Karpas-422 (cell line): ENCODE measurements around the gene REXO1. TPM values are rescaled to one million over a fixed set of nuclear protein-coding genes. Genes with fewer than 3 reads are reported as not detected.

Experiments used
- DNase-seq: peaks from one replicate; pipeline ENCODE4 v3.0.0-alpha.2; 2015
- H2AFZ ChIP-seq: fragments of 200-600 bp; sonication (generic); 2 replicates; pipeline ENCODE4 v1.6.1; 2014; ENCODE audit warnings: antibody characterized with exemption, low read length, mixed read lengths
- H3K27ac ChIP-seq: fragments of 200-600 bp; sonication (generic); 2 replicates; pipeline ENCODE4 v1.5.1; 2014; ENCODE audit warnings: mild to moderate bottlenecking, low read length, moderate library complexity
- H3K27me3 ChIP-seq: fragments of 200-600 bp; sonication (generic); 2 replicates; pipeline ENCODE4 v1.6.1; 2014; ENCODE audit warnings: low read length, mixed read lengths
- H3K36me3 ChIP-seq: fragments of 200-600 bp; sonication (generic); 2 replicates; pipeline ENCODE4 v1.6.1; 2014; ENCODE audit warnings: low read length, mixed read lengths; ENCODE audit not compliant: insufficient read depth
- H3K4me1 ChIP-seq: fragments of 200-600 bp; sonication (generic); 2 replicates; pipeline ENCODE4 v1.6.1; 2014; ENCODE audit warnings: mild to moderate bottlenecking, low read length, mixed read lengths
- H3K4me2 ChIP-seq: fragments of 200-600 bp; sonication (generic); 2 replicates; pipeline ENCODE4 v1.6.1; 2014; ENCODE audit warnings: low read length, low read depth, mild to moderate bottlenecking; ENCODE audit not compliant: poor library complexity, severe bottlenecking
- H3K4me3 ChIP-seq: fragments of 200-600 bp; sonication (generic); 2 replicates; pipeline ENCODE4 v1.5.1; 2014; ENCODE audit warnings: mild to moderate bottlenecking, antibody characterized with exemption, low read length, mixed read lengths
- H3K79me2 ChIP-seq: fragments of 200-600 bp; sonication (generic); 2 replicates; pipeline ENCODE4 v1.6.1; 2014; ENCODE audit warnings: mild to moderate bottlenecking, low read length, mixed read lengths
- H3K9ac ChIP-seq: fragments of 200-600 bp; sonication (generic); 2 replicates; pipeline ENCODE4 v1.6.0; 2014; ENCODE audit warnings: low read length
- H3K9me2 ChIP-seq: fragments of 200-600 bp; sonication (generic), shearing (Covaris generic); replicated peaks from 2 replicates; pipeline ENCODE4 v1.6.0; 2014; ENCODE audit warnings: mild to moderate bottlenecking, low read length, moderate library complexity; ENCODE audit not compliant: insufficient read depth
- H3K9me3 ChIP-seq: fragments of 300-700, 200-600 bp; sonication (generic); 2 replicates; pipeline ENCODE4 v1.6.1; 2014; ENCODE audit warnings: low read length, mixed read lengths
- H4K20me1 ChIP-seq: fragments of 200-600 bp; sonication (generic); 2 replicates; pipeline ENCODE4 v1.6.1; 2014; ENCODE audit warnings: mild to moderate bottlenecking, antibody characterized with exemption, low read length, low read depth; ENCODE audit not compliant: insufficient read depth
- total RNA-seq: library from RNA; depleted of rRNA; stranded (reverse); fragments of >200 nt; shearing (Covaris generic); gene quantifications from 2 replicates; pipeline ENCODE4 v1.2.3, GENCODE V29; 2014; ENCODE audit warnings: low replicate concordance

REXO1 gene
- total RNA-seq, 1 experiment from 2014 or later, result 15.7 TPM

GRCh38 chr19:1845125-1845515 lies 3.2 kb downstream of the REXO1 start:
- Histone ChIP-seq H3K4me1 (peaks cover 15% of the 10 kb centered on the region), H3K9ac (no peak overlapping the region), H3K79me2 (peaks cover 80% of the 10 kb centered on the region), H3K9me3 (no peaks in the 10 kb centered on the region), H3K4me3 (no peak overlapping the region), H4K20me1 (peaks cover 65% of the 10 kb centered on the region), H3K9me2 (no peaks in the 10 kb centered on the region), H3K4me2 (no peak overlapping the region), H3K36me3 (0 out of 2 replicates have a peak, but pooled peaks cover 3% of the 10 kb centered on the region), H2AFZ (no peak overlapping the region), H3K27ac (no peak overlapping the region), H3K27me3 (no peaks in the 10 kb centered on the region)
- DNase-seq, result no peak

- Histone ChIP-seq H3K27ac (no peak overlapping the region), H4K20me1 (peaks cover 70% of the 10 kb centered on the region), H3K9me3 (no peaks in the 10 kb centered on the region), H3K9me2 (no peaks in the 10 kb centered on the region), H3K9ac (no peak overlapping the region), H3K79me2 (peaks cover 85% of the 10 kb centered on the region), H3K4me3 (no peak overlapping the region), H3K27me3 (no peaks in the 10 kb centered on the region), H3K4me1 (peaks cover 15% of the 10 kb centered on the region), H3K36me3 (0 out of 2 replicates have a peak, but pooled peaks cover 3% of the 10 kb centered on the region), H3K4me2 (no peak overlapping the region), H2AFZ (no peak overlapping the region)
- no peak for DNase-seq
Observed at GRCh38 chr19:1844513-1845124, 3.7 kb downstream of the REXO1 start.

- Histone ChIP-seq H3K9me3 (no peaks in the 10 kb centered on the region), H4K20me1 (peaks cover 75% of the 10 kb centered on the region), H3K4me2 (no peak overlapping the region), H3K9ac (no peak overlapping the region), H3K4me3 (no peak overlapping the region), H3K27ac (no peak overlapping the region), H3K36me3 (0 out of 2 replicates have a peak, but pooled peaks cover 3% of the 10 kb centered on the region), H2AFZ (no peak overlapping the region), H3K4me1 (peaks cover 15% of the 10 kb centered on the region), H3K27me3 (no peaks in the 10 kb centered on the region), H3K79me2 (peaks cover 91% of the 10 kb centered on the region), H3K9me2 (no peaks in the 10 kb centered on the region)
- no peak for DNase-seq
Observed at GRCh38 chr19:1843646-1844394, 4.5 kb downstream of the REXO1 start.

- Histone ChIP-seq H3K9me2 (no peaks in the 10 kb centered on the region), H3K4me1 (peaks cover 15% of the 10 kb centered on the region), H3K9ac (no peak overlapping the region), H3K4me2 (no peak overlapping the region), H3K27ac (no peak overlapping the region), H2AFZ (no peak overlapping the region), H3K79me2 (peaks cover 95% of the 10 kb centered on the region), H3K36me3 (0 out of 2 replicates have a peak, but pooled peaks cover 3% of the 10 kb centered on the region), H3K9me3 (no peaks in the 10 kb centered on the region), H3K4me3 (no peak overlapping the region), H3K27me3 (no peaks in the 10 kb centered on the region), H4K20me1 (peaks cover 79% of the 10 kb centered on the region)
- no peak for DNase-seq
Observed at GRCh38 chr19:1843116-1843515, 5.2 kb downstream of the REXO1 start.

GRCh38 chr19:1841209-1841924 lies 6.9 kb downstream of the REXO1 start:
- Histone ChIP-seq H3K4me1 (peaks cover 3% of the 10 kb centered on the region), H3K27me3 (no peaks in the 10 kb centered on the region), H3K27ac (no peak overlapping the region), H3K4me2 (no peak overlapping the region), H3K9me2 (no peaks in the 10 kb centered on the region), H3K9ac (no peak overlapping the region), H3K4me3 (no peak overlapping the region), H4K20me1 (peaks cover 79% of the 10 kb centered on the region), H3K79me2 (peaks cover 94% of the 10 kb centered on the region), H3K36me3 (0 out of 2 replicates have a peak, but pooled peaks cover 3% of the 10 kb centered on the region), H2AFZ (no peak overlapping the region), H3K9me3 (no peaks in the 10 kb centered on the region)
- no peak for DNase-seq

- no peaks in the 10 kb centered on the region for H3K4me1 ChIP-seq
- no peaks in the 10 kb centered on the region for H3K36me3 ChIP-seq
- DNase-seq, result no peak
- H3K27ac ChIP-seq, result no peak overlapping the region
- peaks cover 94% of the 10 kb centered on the region for H3K79me2 ChIP-seq
- H3K27me3 ChIP-seq, result no peaks in the 10 kb centered on the region
- no peaks in the 10 kb centered on the region for H3K9me2 ChIP-seq
- no peak overlapping the region for H2AFZ ChIP-seq
- no peak overlapping the region for H3K9ac ChIP-seq
- H4K20me1 ChIP-seq, result peaks cover 79% of the 10 kb centered on the region
- no peak overlapping the region for H3K4me3 ChIP-seq
- no peaks in the 10 kb centered on the region for H3K9me3 ChIP-seq
- no peak overlapping the region for H3K4me2 ChIP-seq
Observed at GRCh38 chr19:1840541-1841115, 7.7 kb downstream of the REXO1 start.

GRCh38 chr19:1839658-1840540 lies 8.4 kb downstream of the REXO1 start:
- Histone ChIP-seq H3K27ac (no peak overlapping the region), H3K4me1 (no peaks in the 10 kb centered on the region), H4K20me1 (peaks cover 78% of the 10 kb centered on the region), H3K79me2 (peaks cover 94% of the 10 kb centered on the region), H3K9me3 (no peaks in the 10 kb centered on the region), H3K9ac (no peak overlapping the region), H3K4me2 (no peak overlapping the region), H2AFZ (no peak overlapping the region), H3K36me3 (no peaks in the 10 kb centered on the region), H3K27me3 (no peaks in the 10 kb centered on the region), H3K4me3 (no peak overlapping the region), H3K9me2 (no peaks in the 10 kb centered on the region)
- DNase-seq, result no peak
